ENCODE measurements around the gene VANGL2.

DNA sequence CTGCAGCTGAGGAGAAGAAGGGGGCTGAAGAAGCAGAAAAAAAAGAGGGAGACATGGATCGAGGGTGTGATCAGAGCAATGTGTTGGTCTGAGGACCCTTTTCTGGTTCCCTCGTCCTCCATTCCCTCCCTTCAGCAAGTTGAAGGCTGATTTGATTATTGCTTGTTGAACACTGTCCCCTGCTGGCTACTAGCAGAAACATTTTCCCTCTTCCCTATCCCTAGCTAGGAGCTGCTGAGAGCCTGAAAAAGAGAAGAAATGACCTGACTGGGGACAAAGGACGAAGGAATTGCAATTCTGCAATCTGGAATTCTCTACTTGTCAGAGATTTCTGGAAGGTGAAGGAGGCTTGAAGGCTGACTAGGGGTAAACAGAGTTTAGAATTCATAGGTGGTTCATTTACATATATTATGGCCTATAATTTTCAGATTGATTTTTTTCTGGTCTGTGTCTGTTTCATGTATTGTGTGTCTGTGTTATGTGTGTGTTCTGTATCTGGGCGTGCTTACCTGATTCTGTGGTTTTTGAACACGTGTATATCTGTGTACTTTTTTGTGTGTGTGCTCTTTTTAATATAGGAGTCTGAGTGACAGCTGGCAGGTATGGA is 23.7 kb upstream of the VANGL2 start:
- TF ChIP-seq GATA2 (IDR thresholded peaks at IDR 0.05; ENCODE audit: low read depth, low read length) (no peak), GATA3 (IDR thresholded peaks at IDR 0.05; ENCODE audit: low read depth, low read length) (no peak)

All from SH-SY5Y (cell line).